Activated T-helper 1 cell treated with Interleukin-2 at 50 U/mL for 16 hours (primary cell): ENCODE data around the gene SPATS2L.

Source experiments
- DNase-seq: peaks from one replicate; pipeline ENCODE4 v3.0.0-alpha.2; 2020; ENCODE audit warnings: low read depth

The SPATS2L gene

GRCh38 chr2:200377355-200378336 is 71.2 kb downstream of the SPATS2L start:
- no peak for DNase-seq

GRCh38 chr2:200378652-200379290 is 72.3 kb downstream of the SPATS2L start:
- no peak for DNase-seq

DNA sequence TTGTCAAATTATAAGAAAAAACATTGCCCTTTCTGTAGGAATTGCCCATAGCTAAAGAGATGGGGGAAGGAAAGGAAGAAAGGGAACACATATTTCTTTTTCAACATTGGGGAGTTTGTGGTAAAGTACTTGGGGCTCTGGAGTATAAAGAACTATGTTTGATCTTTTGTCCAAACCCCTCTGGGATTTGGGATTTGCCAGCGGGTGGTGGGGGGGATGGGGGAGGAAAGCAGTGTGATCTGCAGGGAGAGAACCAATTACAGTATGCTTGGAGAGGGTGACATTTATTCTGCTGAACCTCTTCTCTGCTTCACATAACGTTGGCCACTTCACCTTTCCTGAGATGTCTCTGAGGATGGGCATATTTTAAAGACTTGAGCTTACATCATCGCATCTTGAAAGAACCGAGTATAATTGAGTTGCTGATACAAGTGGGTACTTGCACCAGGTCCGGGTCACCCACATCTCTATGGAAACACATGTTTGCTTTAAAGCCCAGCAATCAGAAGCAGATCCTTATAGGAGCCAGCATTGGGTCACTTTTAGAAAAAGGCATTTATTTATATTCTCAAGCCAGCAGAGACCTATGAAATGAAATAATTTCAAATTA is 73.1 kb downstream of the SPATS2L start:
- no peak for DNase-seq

DNA sequence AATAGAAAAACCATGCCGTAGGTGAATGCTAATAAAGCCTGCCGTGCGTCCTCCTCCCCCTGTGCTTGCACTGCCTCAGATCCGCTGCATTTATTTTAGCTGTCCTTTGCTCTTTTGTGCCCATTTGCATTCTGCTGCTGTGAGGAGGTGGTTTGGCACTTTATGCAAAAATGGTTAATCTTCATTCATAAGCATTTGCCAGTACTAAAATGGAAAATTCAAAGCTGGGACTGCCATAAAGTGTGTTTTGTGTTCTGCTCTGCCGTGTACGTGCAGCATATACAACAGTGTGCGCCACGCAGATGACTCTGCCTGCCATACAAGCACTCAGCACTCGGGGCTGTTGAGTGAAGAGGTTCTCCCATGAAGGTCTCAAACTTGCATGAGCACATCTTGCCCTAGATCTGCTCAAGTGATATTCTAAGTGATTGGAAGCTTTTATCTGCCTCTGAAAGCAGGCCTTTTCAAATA is 73.6 kb downstream of the SPATS2L start:
- DNase-seq, result no peak

DNA sequence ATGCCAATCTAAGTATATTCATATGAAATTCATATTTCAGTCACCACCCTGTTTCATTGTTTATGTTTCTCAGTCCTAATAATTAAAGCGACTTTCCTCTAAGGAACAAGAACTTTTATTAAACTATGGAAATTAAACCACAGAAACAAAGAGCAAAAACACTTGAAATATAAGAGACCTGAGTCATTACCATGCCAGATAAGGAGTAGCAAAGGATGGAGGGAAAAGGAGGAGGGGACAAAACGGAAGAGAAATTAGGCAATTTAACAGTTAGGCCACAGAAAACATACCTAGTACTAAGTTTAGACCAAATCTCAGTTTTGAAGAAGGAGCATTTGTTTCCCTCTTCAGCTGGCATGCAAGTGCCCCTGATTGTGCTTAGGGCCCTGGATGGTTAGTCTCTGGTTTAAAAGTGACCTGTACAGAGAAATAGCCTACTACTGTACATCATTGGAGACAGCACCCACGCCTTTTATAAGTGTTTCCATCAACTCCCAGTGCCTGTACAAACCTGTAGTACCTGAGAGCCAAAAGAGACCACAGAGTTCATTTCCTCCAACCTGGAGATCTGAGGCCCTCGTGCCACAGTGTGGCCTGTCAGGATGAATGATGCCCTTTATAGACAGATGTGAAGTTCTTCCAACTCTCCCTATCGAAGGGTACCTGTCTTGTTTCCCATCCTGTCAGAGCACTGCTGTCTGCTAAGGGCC is 74.5 kb downstream of the SPATS2L start:
- no peak for DNase-seq

GRCh38 chr2:200382874-200383273 is 76.4 kb downstream of the SPATS2L start:
- DNase-seq, result no peak

- DNase-seq, result no peak
Observed at GRCh38 chr2:200383380-200384110, 77.1 kb downstream of the SPATS2L start.

GRCh38 chr2:200385063-200385635 is 78.7 kb downstream of the SPATS2L start:
- no peak for DNase-seq

- DNase-seq, result no peak
Observed at GRCh38 chr2:200393191-200393590, 86.7 kb downstream of the SPATS2L start.

- DNase-seq, result no peak
Observed at GRCh38 chr2:200394045-200394444, 87.6 kb downstream of the SPATS2L start.

GRCh38 chr2:200396781-200397242 is 90.3 kb downstream of the SPATS2L start:
- no peak for DNase-seq

DNA sequence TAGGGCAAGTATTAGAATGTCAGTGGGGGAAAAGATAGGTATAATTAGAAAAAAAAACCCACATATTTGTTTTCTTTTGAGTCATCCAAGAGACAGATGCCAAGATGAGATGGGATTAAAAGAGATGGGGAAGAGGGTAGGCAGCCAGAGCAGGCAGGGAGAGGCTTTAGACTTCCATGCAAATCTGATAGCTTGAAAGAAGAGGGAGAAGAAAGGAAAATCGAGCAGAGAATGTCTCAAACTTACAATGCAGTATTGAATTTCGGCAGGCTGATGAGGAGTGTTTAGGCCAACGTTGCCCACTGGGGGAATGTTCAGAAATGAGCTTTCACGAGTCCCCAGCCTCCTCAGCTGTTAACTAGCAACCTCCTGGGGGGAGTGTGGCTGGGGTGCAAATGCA is 91.3 kb downstream of the SPATS2L start:
- no peak for DNase-seq

DNA sequence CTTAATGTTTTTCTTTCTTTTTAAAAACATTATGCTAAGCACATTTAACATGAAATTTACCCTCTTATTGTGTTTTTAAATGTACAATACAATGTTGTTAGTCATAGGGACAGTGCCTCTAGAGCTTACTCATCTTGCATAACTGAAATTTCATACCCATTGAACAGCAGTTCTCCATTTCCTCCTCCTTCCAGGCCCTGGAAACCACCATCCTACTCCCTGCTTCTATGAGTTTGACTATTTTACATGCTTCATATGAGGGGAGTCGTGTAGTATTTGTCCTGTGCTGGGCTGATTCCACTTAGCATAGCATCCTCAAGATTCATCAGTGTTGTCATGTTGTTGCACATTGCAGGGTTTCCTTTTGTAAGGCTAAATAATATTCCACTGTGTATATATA is 92.6 kb downstream of the SPATS2L start:
- DNase-seq, result no peak

DNA sequence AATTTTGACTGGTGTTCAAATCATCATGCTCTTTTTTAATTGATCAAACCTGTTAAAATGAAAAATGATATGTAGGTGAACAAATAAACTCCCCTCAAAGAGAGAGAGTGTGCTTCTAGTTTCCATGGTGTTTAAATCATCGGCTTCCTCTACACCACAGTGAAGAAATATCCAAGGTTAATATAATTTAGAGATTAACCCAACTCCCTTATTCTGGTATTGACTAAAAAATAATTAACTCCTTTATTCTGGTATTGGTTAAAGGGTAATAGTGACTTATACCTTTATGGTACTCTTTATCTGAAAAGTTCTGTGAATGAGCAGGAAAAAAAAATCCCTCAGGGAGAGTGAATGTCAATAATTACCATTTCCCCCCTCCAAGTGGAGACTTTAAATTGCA is 93.1 kb downstream of the SPATS2L start:
- DNase-seq, result no peak

GRCh38 chr2:200403814-200404213 is 97.3 kb downstream of the SPATS2L start:
- no peak for DNase-seq

DNA sequence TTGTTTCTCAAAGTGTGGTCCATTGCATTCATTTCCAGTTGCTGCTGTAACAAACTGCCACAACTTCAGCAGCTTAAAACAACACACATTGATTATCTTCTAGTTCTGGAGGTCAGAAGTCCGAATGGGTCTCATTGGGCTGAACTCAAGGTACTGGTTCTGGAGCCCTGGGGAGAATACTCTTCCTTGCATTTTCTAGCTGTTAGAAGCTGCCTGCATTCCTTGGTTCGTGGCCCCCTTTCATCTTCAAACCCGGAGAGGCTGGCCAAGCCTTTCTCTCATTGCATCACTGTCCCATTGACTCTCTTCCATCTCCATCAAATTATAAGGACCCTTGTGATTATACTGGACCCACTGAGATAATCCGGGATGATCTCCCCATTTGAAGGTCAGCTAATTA is 98.1 kb downstream of the SPATS2L start:
- DNase-seq, result no peak

DNA sequence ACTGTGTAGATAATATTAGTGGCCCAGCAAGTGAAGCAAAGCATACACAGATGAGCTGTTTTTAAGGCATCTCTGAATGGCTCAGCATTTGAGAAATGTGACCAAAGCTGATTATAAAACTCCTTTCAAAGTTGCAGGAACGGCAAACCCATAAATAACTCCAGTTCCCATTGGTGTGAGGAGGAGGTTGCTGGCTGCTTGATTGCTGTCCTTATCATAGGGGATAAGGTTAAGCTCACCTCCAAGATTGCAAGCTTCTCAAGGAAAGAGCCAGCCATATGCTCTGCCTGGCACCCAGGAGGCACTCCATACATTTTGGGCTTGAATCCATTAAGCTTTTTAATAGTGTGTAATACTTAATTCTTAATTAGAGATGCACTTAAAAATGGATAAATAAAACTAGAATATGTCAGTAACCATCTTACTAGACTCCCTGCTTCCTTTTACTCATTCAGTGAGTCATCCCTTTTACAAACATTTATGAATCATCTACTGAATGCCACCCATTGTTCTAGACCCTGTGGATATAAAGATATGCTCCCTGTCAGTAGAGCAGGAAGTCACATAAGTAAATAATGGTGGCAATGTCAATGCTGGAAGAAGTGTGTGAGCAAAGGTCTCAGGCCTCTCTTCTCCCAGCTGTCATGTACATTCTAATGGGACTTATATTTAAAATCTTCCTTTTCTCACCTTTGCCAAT is 99.3 kb downstream of the SPATS2L start:
- no peak for DNase-seq

DNA sequence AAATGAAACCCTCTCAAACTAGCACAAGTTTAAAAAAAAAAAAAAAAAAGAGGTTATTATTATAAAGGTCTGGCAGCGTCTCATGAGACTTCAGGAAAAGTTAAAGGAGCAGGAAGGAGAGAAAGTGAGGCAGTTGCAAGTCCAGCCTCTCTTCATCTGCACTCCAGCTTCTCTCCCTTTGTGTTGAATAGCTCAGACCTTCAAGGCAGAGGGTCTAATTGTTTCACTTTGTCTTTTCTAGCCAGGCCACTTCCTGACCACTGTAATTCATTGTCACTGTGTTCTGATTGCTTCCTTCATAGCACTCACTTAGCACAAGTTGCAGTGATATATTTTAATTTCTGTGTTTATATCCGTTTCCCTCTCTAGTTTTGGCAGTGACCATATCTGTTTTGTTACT is 99.9 kb downstream of the SPATS2L start:
- no peak for DNase-seq

GRCh38 chr2:200408428-200409316 is 102.2 kb downstream of the SPATS2L start:
- no peak for DNase-seq
